A549 (cell line): ENCODE data around the gene NPLOC4. TPM values are rescaled to one million over a fixed set of nuclear protein-coding genes. Genes with fewer than 3 reads are reported as not detected.

Source experiments
- ATAC-seq, 2 experiments: fragments of 200-7000 bp in 1 of 2; fragments of >200 bp in 1 of 2; cut with Nextera tagmentation in 1 of 2; cut with Tn5 transposase in 1 of 2; 3 replicates each; pipeline versions ENCODE4 v1.8.0 to v1.9.1; 2018 to 2020; ENCODE audit warnings: mild to moderate bottlenecking in 1 of 2, moderate library complexity in 1 of 2
- CTCF ChIA-PET: fragments of 300-600 bp; sonication (Branson Sonifier 250); formaldehyde crosslinking; extraction: SDS; loops from one replicate; lab custom pipeline; 2021; ENCODE audit warnings: antibody characterized with exemption, inconsistent platforms; lab: Yijun Ruan, JAX
- POLR2A ChIA-PET: fragments of 350-600 bp; formaldehyde crosslinking; extraction: SDS; loops from one replicate; lab custom pipeline; 2021; ENCODE audit warnings: antibody characterized with exemption, inconsistent platforms; lab: Yijun Ruan, JAX
- DNase-seq, 2 experiments: peaks; one replicate each; pipeline versions ENCODE4 v3.0.0 to v3.0.0-alpha.2; 2011 to 2016; ENCODE audit warnings: low read depth in 1 of 2, low spot score in 1 of 2
- FAIRE-seq: peaks from 2 replicates; lab custom pipeline; 2011; peaks lifted over from hg19 to GRCh38; lab: Jason Lieb, UNC
- H3K27ac ChIP-seq, 2 experiments: fragments of >200 bp; sonication (Bioruptor Twin); formaldehyde crosslinking; 3 replicates each; pipeline ENCODE4 v1.5.1; 2016 to 2017
- H3K4me1 ChIP-seq: fragments of >200 bp; sonication (Bioruptor Twin); formaldehyde crosslinking; 3 replicates; pipeline ENCODE4 v1.6.1; 2016
- H3K4me2 ChIP-seq: fragments of >200 bp; sonication (Bioruptor Twin); formaldehyde crosslinking; 3 replicates; pipeline ENCODE4 v1.6.1; 2016
- H3K4me3 ChIP-seq: fragments of >200 bp; sonication (Bioruptor Twin); formaldehyde crosslinking; 3 replicates; pipeline ENCODE4 v1.5.1; 2016
- H3K9me3 ChIP-seq: fragments of >200 bp; sonication (Bioruptor Twin); formaldehyde crosslinking; 3 replicates; pipeline ENCODE4 v1.6.1; 2016
- ATOH8 ChIP-seq: fragments of 250-450 bp; sonication (Bioruptor Pico); IDR thresholded peaks from 2 replicates; pipeline ENCODE4 v1.5.0; 2020; ENCODE audit warnings: low read depth, mild to moderate bottlenecking, moderate library complexity
- BCL3 ChIP-seq: fragments of >200 bp; sonication (Bioruptor Twin); formaldehyde crosslinking; IDR thresholded peaks from 3 replicates; pipeline ENCODE4 v1.6.1; 2016
- BHLHE40 ChIP-seq: IDR thresholded peaks from 2 replicates; pipeline ENCODE4 v1.6.1; 2012; ENCODE audit warnings: low read depth, low read length, inconsistent platforms
- CEBPB ChIP-seq, 2 experiments: fragments of >200 bp in 1 of 2; sonication (Bioruptor Twin) in 1 of 2; formaldehyde crosslinking in 1 of 2; IDR thresholded peaks; 2 replicates each; pipeline ENCODE4 v1.6.1; 2012 to 2016
- CHD2 ChIP-seq: fragments of 150-350 bp; IDR thresholded peaks from 2 replicates; pipeline ENCODE4 v1.6.1; 2014; ENCODE audit warnings: low read length; ENCODE audit not compliant: partially characterized antibody
- CTCF ChIP-seq: fragments of >200 bp; sonication (Bioruptor Twin); formaldehyde crosslinking; IDR thresholded peaks from 3 replicates; pipeline ENCODE4 v1.5.1; 2016
- E2F6 ChIP-seq: IDR thresholded peaks from 2 replicates; pipeline ENCODE4 v1.6.1; 2012; ENCODE audit warnings: low read depth, borderline replicate concordance
- EP300 ChIP-seq, 2 experiments: fragments of >200 bp; sonication (Bioruptor Twin); formaldehyde crosslinking; IDR thresholded peaks; 2 replicates in 1 of 2; 3 replicates in 1 of 2; pipeline ENCODE4 v1.6.1; 2016 to 2017
- ESRRA ChIP-seq: fragments of 150-350 bp; IDR thresholded peaks from 2 replicates; pipeline ENCODE4 v1.6.1; 2014; ENCODE audit warnings: mild to moderate bottlenecking, low read length, borderline replicate concordance
- FOSL2 ChIP-seq, 2 experiments: fragments of 450-650 bp in 1 of 2; fragments of >200 bp in 1 of 2; sonication (Bioruptor Twin) in 1 of 2; formaldehyde crosslinking; IDR thresholded peaks; 2 replicates each; pipeline versions ENCODE4 v1.5.0 to v1.6.1; 2016 to 2020; ENCODE audit warnings: mild to moderate bottlenecking in 1 of 2, moderate library complexity in 1 of 2
- GATA3 ChIP-seq: IDR thresholded peaks from 2 replicates; pipeline ENCODE4 v1.6.1; 2012; ENCODE audit warnings: borderline replicate concordance
- HMGXB4 ChIP-seq: fragments of 250-450 bp; sonication (Bioruptor Pico); IDR thresholded peaks from 2 replicates; pipeline ENCODE4 v1.5.0; 2021; ENCODE audit warnings: mild to moderate bottlenecking, moderate library complexity, borderline replicate concordance
- MAFK ChIP-seq: fragments of 450-650 bp; IDR thresholded peaks from 2 replicates; pipeline ENCODE4 v1.6.1; 2014; ENCODE audit not compliant: partially characterized antibody
- NPAS2 ChIP-seq: fragments of 250-450 bp; sonication (Bioruptor Pico); IDR thresholded peaks from 2 replicates; pipeline ENCODE4 v1.8.0; 2022; ENCODE audit warnings: mild to moderate bottlenecking, moderate library complexity, borderline replicate concordance
- PBX3 ChIP-seq: IDR thresholded peaks from 2 replicates; pipeline ENCODE4 v1.6.1; 2012
- PHF8 ChIP-seq: fragments of 200-600 bp; sonication (generic); IDR thresholded peaks from 2 replicates; pipeline ENCODE4 v1.6.1; 2016; ENCODE audit warnings: low read depth, mild to moderate bottlenecking, antibody characterized with exemption, moderate library complexity, borderline replicate concordance
- RCOR1 ChIP-seq: fragments of 150-350 bp; IDR thresholded peaks from 2 replicates; pipeline ENCODE4 v1.6.1; 2014; ENCODE audit warnings: antibody characterized with exemption, low read length, low read depth
- RFX5 ChIP-seq: fragments of 450-650 bp; IDR thresholded peaks from 2 replicates; pipeline ENCODE4 v1.7.1; 2014; ENCODE audit warnings: antibody characterized with exemption, mild to moderate bottlenecking, moderate library complexity
- ZNF302 ChIP-seq: fragments of 250-450 bp; sonication (Bioruptor Pico); IDR thresholded peaks from 2 replicates; pipeline ENCODE4 v1.9.0; 2021; ENCODE audit warnings: inconsistent platforms, mild to moderate bottlenecking, moderate library complexity
- WGBS: methylation state at CpG from one replicate; pipeline ENCODE4 v1.1.6; 2017; ENCODE audit errors: missing lambda C conversion rate; 5-methylcytosine and 5-hydroxymethylcytosine counted together
- polyA plus RNA-seq, 4 experiments: library from polyadenylated mRNA; depleted of rRNA in 3 of 4; stranded (reverse); fragments of >200 nt; fragmentation: RNase III in 1 of 4; extraction: RNeasy Plus Mini Kit Qiagen cat#74134 plus additional on column Dnase treatment in 1 of 4; gene quantifications; 2 replicates in 3 of 4; 3 replicates in 1 of 4; pipeline ENCODE4 v1.2.3, GENCODE V29; 2011 to 2017

The NPLOC4 gene
- polyA plus RNA-seq, 2 of the 4 experiments (the other 2 are of a cell fraction) = 98.5 to 101 TPM

- TF ChIP-seq HMGXB4 (CRISPR knock-in tag) (no peak), FOSL2 (IDR thresholded peaks at IDR 0.05) (no peak), FOSL2 (CRISPR knock-in tag; IDR thresholded peaks at IDR 0.05) (no peak)
Observed at GRCh38 chr17:81578038-81578441, 58.9 kb downstream of the NPLOC4 start (continued).

- Histone ChIP-seq H3K4me3 (peak overlapping the region; percentile 21; the same call in 2 of the 3 replicates), H3K4me2 (peak overlapping the region; percentile 81), H3K9me3 (no peaks in the 10 kb centered on the region), H3K27ac (peak overlapping the region; percentile 93 to 95), H3K4me1 (peaks cover 77% of the 10 kb centered on the region)
- FAIRE-seq (peak; percentile 97), ATAC-seq (peak; percentile 64 to 72), DNase-seq (peak; percentile 68 to 76)
- ChIA-PET POLR2A (interaction anchor here (0.7 to 3.0 kb wide), 6 partner anchors 10 to 65 kb away, joined by 3 to 32 read pairs (median 4); partner anchors contain the start of genes ACTG1 and FAAP100), CTCF (interaction anchor here (1.0 to 45.0 kb wide), 6 partner anchors 6 to 105 kb away, joined by 3 to 1604 read pairs (median 10); partner anchors contain the start of gene FAAP100)
- TF ChIP-seq ATOH8 (peak; percentile 75), MAFK (no peak), CEBPB (IDR thresholded peaks at IDR 0.05) (peak; percentile 12 to 73; a peak in 3 of 4 replicates), RFX5 (no peak)
- 45% methylated on average over 11 of the region's 11 CpGs for WGBS
Observed at GRCh38 chr17:81577278-81578000, 59.5 kb downstream of the NPLOC4 start.

GRCh38 chr17:81576621-81577277 lies 60.2 kb downstream of the NPLOC4 start:
- ChIA-PET POLR2A (interaction anchor here (0.7 to 3.0 kb wide), 6 partner anchors 10 to 64 kb away, joined by 3 to 32 read pairs (median 4); partner anchors contain the start of genes ACTG1 and FAAP100), CTCF (interaction anchor here (0.7 to 45.0 kb wide), 8 partner anchors 6 to 106 kb away, joined by 3 to 1604 read pairs (median 6); partner anchors contain the start of gene FAAP100)
- Histone ChIP-seq H3K27ac (peak overlapping the region; percentile 93 to 95), H3K9me3 (no peaks in the 10 kb centered on the region), H3K4me2 (peak overlapping the region; percentile 81), H3K4me3 (peak overlapping the region; percentile 21; the same call in 2 of the 3 replicates), H3K4me1 (peaks cover 76% of the 10 kb centered on the region)
- WGBS = 5% methylated on average over 17 of the region's 17 CpGs
- DNase-seq = peak; percentile 89 to 99
- ATAC-seq = peak; percentile 86 to 91
- FAIRE-seq = peak; percentile 97
- TF ChIP-seq ESRRA = no peak
- 0 out of 2 replicates have a peak, but pooled peaks have one; percentile 16 for TF ChIP-seq BHLHE40
- no peak for TF ChIP-seq RCOR1
- TF ChIP-seq HMGXB4 (CRISPR knock-in tag) = no peak
- peak; percentile 71; the same call in 1 of the 2 replicates for TF ChIP-seq PBX3
- TF ChIP-seq CEBPB (IDR thresholded peaks at IDR 0.05) = peak in 1 of 2 experiments; percentile 79; a peak in 2 of 4 replicates
- TF ChIP-seq NPAS2 = no peak
- no peak for TF ChIP-seq PHF8
- no peak for TF ChIP-seq ZNF302 (CRISPR knock-in tag)
- TF ChIP-seq GATA3 = peak; percentile 91
- TF ChIP-seq MAFK = peak; percentile 66
- TF ChIP-seq CHD2 = no peak
- TF ChIP-seq BCL3 = peak; percentile 62; the same call in 2 of the 3 replicates
- TF ChIP-seq EP300 (IDR thresholded peaks at IDR 0.05) = peak in 1 of 2 experiments; percentile 67; a peak in 2 of 5 replicates
- TF ChIP-seq CTCF = 0 out of 3 replicates have a peak, but pooled peaks have one; percentile 13
- TF ChIP-seq E2F6 = peak; percentile 94
- TF ChIP-seq FOSL2 (IDR thresholded peaks at IDR 0.05) = peak; percentile 87
- peak; percentile 98 for TF ChIP-seq FOSL2 (CRISPR knock-in tag; IDR thresholded peaks at IDR 0.05)
